ENCODE measurements around the gene SORCS2. TPM values are rescaled to one million over a fixed set of nuclear protein-coding genes. Genes with fewer than 3 reads are reported as not detected.

The SORCS2 gene
- total RNA-seq, 1 experiment from 2014 or later = 0.15 TPM

DNA sequence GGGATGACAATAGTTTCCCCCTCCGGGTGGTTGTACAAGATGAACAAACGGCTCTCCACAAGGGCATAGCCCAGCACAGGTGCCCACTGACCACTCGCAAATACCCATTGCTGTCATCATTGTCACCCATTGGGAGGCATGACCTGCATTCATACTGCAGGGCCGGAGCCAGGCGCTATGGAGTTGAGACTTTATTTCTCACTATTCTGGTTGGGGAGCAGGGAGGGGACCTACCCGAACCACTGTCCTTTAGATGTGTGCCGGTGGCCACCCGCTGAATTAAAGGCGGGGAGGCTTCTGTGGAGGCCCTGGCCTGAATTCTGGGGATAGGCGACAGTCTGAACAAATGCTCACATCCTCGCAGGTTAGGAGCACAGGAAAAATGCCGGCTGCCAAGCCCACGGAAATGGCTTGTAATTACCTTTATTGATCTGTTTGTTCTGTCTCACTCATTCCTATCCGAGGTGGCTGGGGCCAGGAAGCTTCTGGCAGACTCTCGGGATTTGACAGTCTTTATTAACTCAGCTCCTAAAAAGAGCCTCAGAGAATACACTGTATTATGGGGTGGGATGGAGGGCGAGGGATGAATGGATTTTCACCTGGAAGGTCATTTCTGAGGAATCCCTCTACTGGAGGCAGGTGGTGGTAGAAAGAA is 367.5 kb downstream of the SORCS2 start:
- no TSS peak for BruUV-seq (replicated peaks)
- Histone ChIP-seq H3K27ac (ENCODE audit: low read length) (no peak overlapping the region), H3K9me3 (ENCODE audit: control insufficient read depth, insufficient read depth, low read depth, low read length) (no peaks in the 10 kb centered on the region), H3K36me3 (ENCODE audit: control insufficient read depth, insufficient read depth, low read length) (no peaks in the 10 kb centered on the region), H3K4me1 (ENCODE audit: control insufficient read depth, insufficient read depth, low read length) (peaks cover 4% of the 10 kb centered on the region; the same call in 1 of the 2 replicates), H3K4me3 (ENCODE audit: low read depth in 2 of 2, low read length in 2 of 2) (no peak overlapping the region), H3K27me3 (ENCODE audit: control insufficient read depth, insufficient read depth, low read length) (no peaks in the 10 kb centered on the region)
- DNase-seq (ENCODE audit: low read depth, low spot score) (no peak), ATAC-seq (no peak)
- ChIA-PET CTCF (no interaction called here), POLR2A (no interaction called here)
- in situ Hi-C loops (cut with HindIII; ENCODE audit: low pct_unique_long_range_greater_than_20kb, low sequenced_read_pairs) = no loop called here
- TF ChIP-seq SIN3A (IDR thresholded peaks at IDR 0.05; ENCODE audit: borderline replicate concordance, insufficient read depth, low read depth, low read length) (no peak), TCF7L2 (IDR thresholded peaks at IDR 0.05; ENCODE audit: low read depth, low read length) (no peak), POLR2AphosphoS5 (IDR thresholded peaks at IDR 0.05; ENCODE audit: low read depth, low read length) (no peak)
- TF ChIP-seq, protein P1, sequence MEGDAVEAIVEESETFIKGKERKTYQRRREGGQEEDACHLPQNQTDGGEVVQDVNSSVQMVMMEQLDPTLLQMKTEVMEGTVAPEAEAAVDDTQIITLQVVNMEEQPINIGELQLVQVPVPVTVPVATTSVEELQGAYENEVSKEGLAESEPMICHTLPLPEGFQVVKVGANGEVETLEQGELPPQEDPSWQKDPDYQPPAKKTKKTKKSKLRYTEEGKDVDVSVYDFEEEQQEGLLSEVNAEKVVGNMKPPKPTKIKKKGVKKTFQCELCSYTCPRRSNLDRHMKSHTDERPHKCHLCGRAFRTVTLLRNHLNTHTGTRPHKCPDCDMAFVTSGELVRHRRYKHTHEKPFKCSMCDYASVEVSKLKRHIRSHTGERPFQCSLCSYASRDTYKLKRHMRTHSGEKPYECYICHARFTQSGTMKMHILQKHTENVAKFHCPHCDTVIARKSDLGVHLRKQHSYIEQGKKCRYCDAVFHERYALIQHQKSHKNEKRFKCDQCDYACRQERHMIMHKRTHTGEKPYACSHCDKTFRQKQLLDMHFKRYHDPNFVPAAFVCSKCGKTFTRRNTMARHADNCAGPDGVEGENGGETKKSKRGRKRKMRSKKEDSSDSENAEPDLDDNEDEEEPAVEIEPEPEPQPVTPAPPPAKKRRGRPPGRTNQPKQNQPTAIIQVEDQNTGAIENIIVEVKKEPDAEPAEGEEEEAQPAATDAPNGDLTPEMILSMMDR (IDR thresholded peaks at IDR 0.05) = no peak
- TF ChIP-seq, protein P2, sequence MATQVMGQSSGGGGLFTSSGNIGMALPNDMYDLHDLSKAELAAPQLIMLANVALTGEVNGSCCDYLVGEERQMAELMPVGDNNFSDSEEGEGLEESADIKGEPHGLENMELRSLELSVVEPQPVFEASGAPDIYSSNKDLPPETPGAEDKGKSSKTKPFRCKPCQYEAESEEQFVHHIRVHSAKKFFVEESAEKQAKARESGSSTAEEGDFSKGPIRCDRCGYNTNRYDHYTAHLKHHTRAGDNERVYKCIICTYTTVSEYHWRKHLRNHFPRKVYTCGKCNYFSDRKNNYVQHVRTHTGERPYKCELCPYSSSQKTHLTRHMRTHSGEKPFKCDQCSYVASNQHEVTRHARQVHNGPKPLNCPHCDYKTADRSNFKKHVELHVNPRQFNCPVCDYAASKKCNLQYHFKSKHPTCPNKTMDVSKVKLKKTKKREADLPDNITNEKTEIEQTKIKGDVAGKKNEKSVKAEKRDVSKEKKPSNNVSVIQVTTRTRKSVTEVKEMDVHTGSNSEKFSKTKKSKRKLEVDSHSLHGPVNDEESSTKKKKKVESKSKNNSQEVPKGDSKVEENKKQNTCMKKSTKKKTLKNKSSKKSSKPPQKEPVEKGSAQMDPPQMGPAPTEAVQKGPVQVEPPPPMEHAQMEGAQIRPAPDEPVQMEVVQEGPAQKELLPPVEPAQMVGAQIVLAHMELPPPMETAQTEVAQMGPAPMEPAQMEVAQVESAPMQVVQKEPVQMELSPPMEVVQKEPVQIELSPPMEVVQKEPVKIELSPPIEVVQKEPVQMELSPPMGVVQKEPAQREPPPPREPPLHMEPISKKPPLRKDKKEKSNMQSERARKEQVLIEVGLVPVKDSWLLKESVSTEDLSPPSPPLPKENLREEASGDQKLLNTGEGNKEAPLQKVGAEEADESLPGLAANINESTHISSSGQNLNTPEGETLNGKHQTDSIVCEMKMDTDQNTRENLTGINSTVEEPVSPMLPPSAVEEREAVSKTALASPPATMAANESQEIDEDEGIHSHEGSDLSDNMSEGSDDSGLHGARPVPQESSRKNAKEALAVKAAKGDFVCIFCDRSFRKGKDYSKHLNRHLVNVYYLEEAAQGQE (IDR thresholded peaks at IDR 0.05; ENCODE audit: insufficient read depth in 1 of 2, low read depth in 2 of 2, low read length in 1 of 2) = no peak
- intact Hi-C loops (cut with micrococcal nuclease; ENCODE audit: unreplicated experiment) = no loop called here

DNA sequence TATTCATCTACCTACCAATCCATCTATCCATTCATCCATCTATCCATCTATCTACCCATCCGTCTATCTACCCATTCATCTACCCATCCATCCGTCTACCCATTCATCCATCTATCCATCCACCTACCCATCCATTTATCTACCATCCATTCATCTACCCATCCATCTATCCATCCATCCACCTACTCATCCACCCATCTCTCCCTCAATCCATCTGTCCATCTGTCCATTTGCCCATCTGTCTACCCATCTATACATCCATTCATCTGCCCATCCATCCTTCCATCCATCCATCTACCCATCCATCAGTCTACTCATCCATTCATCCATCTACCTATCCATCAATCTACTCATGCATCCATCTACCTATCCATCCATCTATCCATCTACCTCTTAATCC is 369.2 kb downstream of the SORCS2 start:
- ChIA-PET POLR2A (no interaction called here), CTCF (no interaction called here)
- H3K27ac ChIP-seq (ENCODE audit: low read length) = no peak overlapping the region
- TF ChIP-seq, protein P2 (IDR thresholded peaks at IDR 0.05; ENCODE audit: insufficient read depth in 1 of 2, low read depth in 2 of 2, low read length in 1 of 2) = no peak
- TF ChIP-seq, protein P1 (IDR thresholded peaks at IDR 0.05) = no peak
- TF ChIP-seq SIN3A (IDR thresholded peaks at IDR 0.05; ENCODE audit: borderline replicate concordance, insufficient read depth, low read depth, low read length) (no peak), TCF7L2 (IDR thresholded peaks at IDR 0.05; ENCODE audit: low read depth, low read length) (no peak), POLR2AphosphoS5 (IDR thresholded peaks at IDR 0.05; ENCODE audit: low read depth, low read length) (no peak)
- no peaks in the 10 kb centered on the region for H3K36me3 ChIP-seq (ENCODE audit: control insufficient read depth, insufficient read depth, low read length)
- intact Hi-C loops (cut with micrococcal nuclease; ENCODE audit: unreplicated experiment) = no loop called here
- in situ Hi-C loops (cut with HindIII; ENCODE audit: low pct_unique_long_range_greater_than_20kb, low sequenced_read_pairs) = no loop called here
- H3K27me3 ChIP-seq (ENCODE audit: control insufficient read depth, insufficient read depth, low read length) = no peaks in the 10 kb centered on the region
- H3K9me3 ChIP-seq (ENCODE audit: control insufficient read depth, insufficient read depth, low read depth, low read length) = no peaks in the 10 kb centered on the region
- ATAC-seq (no peak), DNase-seq (ENCODE audit: low read depth, low spot score) (no peak)
- peaks cover 4% of the 10 kb centered on the region; the same call in 1 of the 2 replicates for H3K4me1 ChIP-seq (ENCODE audit: control insufficient read depth, insufficient read depth, low read length)
- H3K4me3 ChIP-seq (ENCODE audit: low read depth in 2 of 2, low read length in 2 of 2) = no peak overlapping the region
- BruUV-seq (replicated peaks) = no TSS peak

Measured in Panc1 (cell line).